Parathyroid adenoma (tissue), 2 donors: ENCODE measurements around the gene NELL2.

Experiments
- H2AFZ ChIP-seq: fragments of 300-600 bp; sonication (generic); one replicate; pipeline ENCODE4 v1.7.0; 2017; ENCODE audit warnings: antibody characterized with exemption, mild to moderate bottlenecking
- H3K27ac ChIP-seq: fragments of 300-600 bp; sonication (generic); one replicate; pipeline ENCODE4 v1.7.0; 2017
- H3K27me3 ChIP-seq: fragments of 300-600 bp; sonication (generic); one replicate; pipeline ENCODE4 v1.7.0; 2017; ENCODE audit warnings: low read length; ENCODE audit not compliant: control insufficient read depth, insufficient read depth
- H3K36me3 ChIP-seq: fragments of 300-600 bp; sonication (generic); one replicate; pipeline ENCODE4 v1.7.0; 2017; ENCODE audit warnings: low read length; ENCODE audit not compliant: control insufficient read depth, insufficient read depth
- H3K4me1 ChIP-seq: fragments of 300-600 bp; sonication (generic); one replicate; pipeline ENCODE4 v1.7.0; 2017; ENCODE audit warnings: control low read depth
- H3K4me2 ChIP-seq: fragments of 300-600 bp; sonication (generic); one replicate; pipeline ENCODE4 v1.7.0; 2017; ENCODE audit warnings: low read length
- H3K4me3 ChIP-seq: fragments of 300-600 bp; sonication (generic); one replicate; pipeline ENCODE4 v1.7.0; 2017; ENCODE audit warnings: low read depth, low read length
- H3K79me2 ChIP-seq: fragments of 300-600 bp; sonication (generic); one replicate; pipeline ENCODE4 v1.7.0; 2017; ENCODE audit warnings: control low read depth
- H3K9ac ChIP-seq: fragments of 300-600 bp; sonication (generic); one replicate; pipeline ENCODE4 v1.7.0; 2017; ENCODE audit warnings: mild to moderate bottlenecking
- H3K9me3 ChIP-seq: fragments of 300-600 bp; sonication (generic); one replicate; pipeline ENCODE4 v1.7.0; 2017; ENCODE audit warnings: low read length; ENCODE audit not compliant: control insufficient read depth
- CTCF ChIP-seq: fragments of 300-600 bp; sonication (generic); IDR thresholded peaks from one replicate; pipeline ENCODE4 v1.7.0; 2017; ENCODE audit warnings: antibody characterized with exemption, mild to moderate bottlenecking
- donor health status: primary hyperparathyroidism.

Gene NELL2

GRCh38 chr12:44582521-44582920, 293.6 kb downstream of the NELL2 start:
- no peaks in the 10 kb centered on the region for H3K36me3 ChIP-seq
- H3K27ac ChIP-seq: no peak overlapping the region
- no peak overlapping the region for H2AFZ ChIP-seq
- no peaks in the 10 kb centered on the region for H3K27me3 ChIP-seq
- H3K4me2 ChIP-seq: no peak overlapping the region
- H3K9me3 ChIP-seq: no peaks in the 10 kb centered on the region
- H3K4me1 ChIP-seq: no peaks in the 10 kb centered on the region
- H3K4me3 ChIP-seq: no peak overlapping the region
- H3K9ac ChIP-seq: no peak overlapping the region
- TF ChIP-seq CTCF: no peak
- no peaks in the 10 kb centered on the region for H3K79me2 ChIP-seq

GRCh38 chr12:44581642-44582242, 294.4 kb downstream of the NELL2 start:
- H3K9ac ChIP-seq: no peak overlapping the region
- no peaks in the 10 kb centered on the region for H3K79me2 ChIP-seq
- H3K36me3 ChIP-seq: no peaks in the 10 kb centered on the region
- H3K4me1 ChIP-seq: no peaks in the 10 kb centered on the region
- H2AFZ ChIP-seq: no peak overlapping the region
- no peak overlapping the region for H3K27ac ChIP-seq
- no peaks in the 10 kb centered on the region for H3K9me3 ChIP-seq
- H3K27me3 ChIP-seq: no peaks in the 10 kb centered on the region
- H3K4me2 ChIP-seq: no peak overlapping the region
- no peak overlapping the region for H3K4me3 ChIP-seq
- no peak for TF ChIP-seq CTCF

- Histone ChIP-seq H3K27me3 (no peaks in the 10 kb centered on the region), H3K36me3 (no peaks in the 10 kb centered on the region), H3K4me3 (no peak overlapping the region), H3K9ac (no peak overlapping the region), H3K9me3 (no peaks in the 10 kb centered on the region), H3K4me1 (no peaks in the 10 kb centered on the region), H2AFZ (no peak overlapping the region), H3K4me2 (no peak overlapping the region), H3K79me2 (no peaks in the 10 kb centered on the region), H3K27ac (no peak overlapping the region)
- no peak for TF ChIP-seq CTCF
These were observed 301.5 kb downstream of the NELL2 start for GRCh38 chr12:44574586-44574985.

GRCh38 chr12:44573723-44574122, 302.4 kb downstream of the NELL2 start:
- TF ChIP-seq CTCF: no peak
- H2AFZ ChIP-seq: no peak overlapping the region

GRCh38 chr12:44571006-44571550, 305.0 kb downstream of the NELL2 start:
- no peak for TF ChIP-seq CTCF
- Histone ChIP-seq H3K79me2 (no peaks in the 10 kb centered on the region), H3K4me1 (no peaks in the 10 kb centered on the region), H2AFZ (no peak overlapping the region), H3K9ac (no peak overlapping the region), H3K9me3 (no peaks in the 10 kb centered on the region), H3K27ac (no peak overlapping the region), H3K4me3 (no peak overlapping the region), H3K27me3 (no peaks in the 10 kb centered on the region), H3K4me2 (no peak overlapping the region), H3K36me3 (no peaks in the 10 kb centered on the region)

More at GRCh38 chr12:44573723-44574122, 302.4 kb downstream of the NELL2 start:
- no peaks in the 10 kb centered on the region for H3K36me3 ChIP-seq
- no peaks in the 10 kb centered on the region for H3K79me2 ChIP-seq
- H3K27me3 ChIP-seq: no peaks in the 10 kb centered on the region
- no peak overlapping the region for H3K4me2 ChIP-seq
- no peak overlapping the region for H3K27ac ChIP-seq
- H3K4me1 ChIP-seq: no peaks in the 10 kb centered on the region
- no peak overlapping the region for H3K4me3 ChIP-seq
- H3K9ac ChIP-seq: no peak overlapping the region
- H3K9me3 ChIP-seq: no peaks in the 10 kb centered on the region
